HepG2 (cell line): ENCODE measurements around the gene CBY2. TPM values are rescaled to one million over a fixed set of nuclear protein-coding genes. Genes with fewer than 3 reads are reported as not detected.

ENCODE experiments used
- ATAC-seq: fragments of 200-7000 bp; cut with Tn5 transposase; 3 replicates; pipeline ENCODE4 v1.9.1; 2020; ENCODE audit warnings: mild to moderate bottlenecking, moderate library complexity
- BruUV-seq: library from RNA; stranded (reverse); fragments of 400-500 nt; replicated peaks from 2 replicates; lab custom pipeline; 2021; lab: Mats Ljungman, UMichigan
- CTCF ChIA-PET: fragments of 300-600 bp; formaldehyde crosslinking; extraction: SDS; loops from one replicate; lab custom pipeline; 2021; ENCODE audit warnings: low total read pairs, inconsistent platforms, low intra/inter-chr PET ratio; lab: Yijun Ruan, JAX
- POLR2A ChIA-PET: fragments of 350-600 bp; sonication (Branson Sonifier 250); formaldehyde crosslinking; loops from one replicate; lab custom pipeline; 2020; ENCODE audit warnings: antibody characterized with exemption, inconsistent platforms; lab: Yijun Ruan, JAX
- DNase-seq: peaks from one replicate; pipeline ENCODE4 v3.0.0-alpha.2; 2015; ENCODE audit warnings: low spot score
- FAIRE-seq: peaks from 3 replicates; lab custom pipeline; 2011; peaks lifted over from hg19 to GRCh38; lab: Jason Lieb, UNC
- H2AFZ ChIP-seq: one replicate; pipeline ENCODE4 v1.6.1; 2011; ENCODE audit warnings: low read length, inconsistent platforms
- H3K27ac ChIP-seq: fragments of 300-600 bp; 3 replicates; pipeline ENCODE4 v1.8.0; 2011; ENCODE audit warnings: mixed run types, mild to moderate bottlenecking, mixed read lengths, low read length, inconsistent platforms; ENCODE audit not compliant: insufficient read depth; ENCODE audit errors: extremely low read length
- H3K27me3 ChIP-seq, 2 experiments: fragments of 200-600 bp in 1 of 2; 2 replicates in 1 of 2; 3 replicates in 1 of 2; pipeline versions ENCODE4 v1.6.0 to v1.8.0; 2011; ENCODE audit warnings: low read length in 2 of 2, mild to moderate bottlenecking in 2 of 2, moderate library complexity in 2 of 2, inconsistent platforms in 1 of 2; ENCODE audit not compliant: insufficient read depth in 2 of 2, control insufficient read depth in 1 of 2
- H3K36me3 ChIP-seq, 2 experiments: fragments of 200-600 bp in 1 of 2; replicated peaks in 1 of 2; 2 replicates in 1 of 2; 3 replicates in 1 of 2; pipeline versions ENCODE4 v1.5.1 to v1.8.0; 2011; ENCODE audit warnings: low read length in 2 of 2, inconsistent platforms in 1 of 2; ENCODE audit not compliant: insufficient read depth in 2 of 2, control insufficient read depth in 1 of 2
- H3K4me1 ChIP-seq: 2 replicates; pipeline ENCODE4 v1.5.1; 2012; ENCODE audit warnings: low read length, inconsistent platforms; ENCODE audit not compliant: insufficient read depth
- H3K4me2 ChIP-seq: 2 replicates; pipeline ENCODE4 v1.6.0; 2011; ENCODE audit warnings: low read depth, low read length, inconsistent platforms
- H3K4me3 ChIP-seq, 3 experiments: fragments of 200-600 bp in 1 of 3; sonication (generic), shearing (Covaris generic) in 1 of 3; replicated peaks in 1 of 3; 2 replicates each; pipeline ENCODE4 v1.5.1; 2011 to 2016; ENCODE audit warnings: low read length in 3 of 3, inconsistent platforms in 2 of 3, low read depth in 2 of 3, mild to moderate bottlenecking in 2 of 3, control low read depth in 1 of 3, mixed read lengths in 1 of 3; ENCODE audit not compliant: insufficient read depth in 1 of 3
- H3K79me2 ChIP-seq: one replicate; pipeline ENCODE4 v1.6.1; 2011; ENCODE audit warnings: low read length, inconsistent platforms; ENCODE audit not compliant: insufficient read depth
- H3K9ac ChIP-seq: 2 replicates; pipeline ENCODE4 v1.6.0; 2011; ENCODE audit warnings: mild to moderate bottlenecking, low read depth, low read length, inconsistent platforms; ENCODE audit not compliant: insufficient read depth
- H3K9me3 ChIP-seq: 2 replicates; pipeline ENCODE4 v1.5.1; 2012; ENCODE audit warnings: mild to moderate bottlenecking, low read length
- H4K20me1 ChIP-seq: 2 replicates; pipeline ENCODE4 v1.6.0; 2011; ENCODE audit warnings: inconsistent platforms, mild to moderate bottlenecking, low read length, moderate library complexity; ENCODE audit not compliant: insufficient read depth
- ELF4 ChIP-seq: sonication (generic); formaldehyde crosslinking; IDR thresholded peaks from 2 replicates; pipeline ENCODE4 v1.5.0; 2020; ENCODE audit warnings: missing genetic modification reagents, mild to moderate bottlenecking, moderate library complexity, borderline replicate concordance
- PATZ1 ChIP-seq: sonication (generic); formaldehyde crosslinking; IDR thresholded peaks from 2 replicates; pipeline ENCODE4 v1.4.0; 2020; ENCODE audit warnings: missing genetic modification reagents
- TCF7L2 ChIP-seq: IDR thresholded peaks from 2 replicates; pipeline ENCODE4 v1.6.1; 2011; ENCODE audit warnings: mild to moderate bottlenecking, low read depth, low read length, moderate library complexity
- TMF1 ChIP-seq: sonication (generic); formaldehyde crosslinking; IDR thresholded peaks from 2 replicates; pipeline ENCODE4 v1.8.1; 2022; ENCODE audit warnings: low read depth, missing genetic modification reagents
- WGBS: methylation state at CpG from one replicate; pipeline ENCODE4 v1.1.6; 2017; ENCODE audit warnings: low lambda C conversion rate; 5-methylcytosine and 5-hydroxymethylcytosine counted together
- in situ Hi-C: cut with HindIII; loops from 2 replicates; pipeline ENCODE4 v1.10.0; 2017; ENCODE audit warnings: low pct_unique_long_range_greater_than_20kb; ENCODE audit not compliant: extremely low pct_ligation_motif_present
- intact Hi-C: fragments of 100-400 bp; cut with micrococcal nuclease; formaldehyde crosslinking; loops from one replicate; pipeline ENCODE4 v1.10.0; 2022; ENCODE audit not compliant: unreplicated experiment
- polyA plus RNA-seq, 8 experiments: library from polyadenylated mRNA; depleted of rRNA in 3 of 8; stranded (reverse) in 7 of 8; unstranded in 1 of 8; fragments of >200 nt; fragmentation: Illumina TruSeq in 4 of 8; extraction: Trizol in 4 of 8; gene quantifications; 2 replicates each; pipeline versions ENCODE4 v1.2.1 to v1.2.3, GENCODE V29; 2011 to 2016; ENCODE audit warnings: low read depth in 4 of 8, missing spikeins in 1 of 8, mixed read lengths in 1 of 8; ENCODE audit not compliant: insufficient read depth in 1 of 8
- total RNA-seq, 5 experiments: library from RNA; depleted of rRNA; stranded (reverse); fragments of >200 nt; fragmentation: Illumina TruSeq; extraction: Trizol; gene quantifications; 2 replicates each; pipeline ENCODE4 v1.2.3, GENCODE V29; 2016; ENCODE audit warnings: low read depth in 1 of 5
- TF ChIP-seq, protein P1 (sequence below): IDR thresholded peaks from 2 replicates; pipeline ENCODE4 v1.6.1; 2016; ENCODE audit warnings: missing compliant biosample characterization, missing genetic modification reagents, borderline replicate concordance
- TF ChIP-seq, protein P2 (sequence below): sonication (generic); formaldehyde crosslinking; IDR thresholded peaks from 2 replicates; pipeline ENCODE4 v1.8.0; 2022; ENCODE audit warnings: low read depth, missing genetic modification reagents

Gene CBY2
- total and polyA plus RNA-seq, 2 of the 13 experiments (the other 11 are each of a cell fraction or from before 2014, with no cell fraction given): not detected

DNA sequence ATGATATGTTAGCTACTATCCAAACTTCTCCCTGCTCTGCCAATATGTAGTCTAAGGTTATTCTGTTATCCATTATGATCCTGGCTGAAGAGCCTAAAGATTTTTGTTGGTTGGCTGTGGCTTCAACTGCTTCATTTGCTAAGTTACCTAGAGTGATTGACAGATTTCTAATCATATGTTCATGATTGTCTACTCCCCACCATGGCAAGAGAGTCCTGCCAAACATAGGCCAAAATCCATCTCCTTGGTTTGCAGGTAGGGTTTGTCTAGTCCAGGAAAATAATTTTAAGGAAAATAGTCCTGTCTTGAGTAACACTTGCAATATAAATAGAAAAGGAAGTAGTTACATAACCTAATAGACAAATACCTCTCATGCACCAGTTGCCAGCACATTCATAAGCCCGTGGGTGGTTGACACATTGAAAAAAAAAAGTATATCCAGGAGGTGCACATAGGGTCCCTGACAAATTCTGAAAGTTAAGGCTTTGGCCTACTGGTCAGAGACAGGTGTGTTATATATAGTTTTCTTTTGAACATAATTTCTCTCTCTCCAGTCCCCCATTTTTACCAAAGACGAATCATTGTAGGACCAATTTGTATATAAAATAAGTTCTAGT, 5.4 kb upstream of the CBY2 start (continued):
- TF ChIP-seq TMF1 (CRISPR knock-in tag): no peak
- no peak for TF ChIP-seq ELF4 (CRISPR knock-in tag)
- TF ChIP-seq, protein P1, sequence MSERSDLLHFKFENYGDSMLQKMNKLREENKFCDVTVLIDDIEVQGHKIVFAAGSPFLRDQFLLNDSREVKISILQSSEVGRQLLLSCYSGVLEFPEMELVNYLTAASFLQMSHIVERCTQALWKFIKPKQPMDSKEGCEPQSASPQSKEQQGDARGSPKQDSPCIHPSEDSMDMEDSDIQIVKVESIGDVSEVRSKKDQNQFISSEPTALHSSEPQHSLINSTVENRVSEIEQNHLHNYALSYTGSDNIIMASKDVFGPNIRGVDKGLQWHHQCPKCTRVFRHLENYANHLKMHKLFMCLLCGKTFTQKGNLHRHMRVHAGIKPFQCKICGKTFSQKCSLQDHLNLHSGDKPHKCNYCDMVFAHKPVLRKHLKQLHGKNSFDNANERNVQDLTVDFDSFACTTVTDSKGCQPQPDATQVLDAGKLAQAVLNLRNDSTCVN (CRISPR knock-in tag): no peak
- no peak for TF ChIP-seq PATZ1 (CRISPR knock-in tag)
- TF ChIP-seq TCF7L2: no peak

DNA sequence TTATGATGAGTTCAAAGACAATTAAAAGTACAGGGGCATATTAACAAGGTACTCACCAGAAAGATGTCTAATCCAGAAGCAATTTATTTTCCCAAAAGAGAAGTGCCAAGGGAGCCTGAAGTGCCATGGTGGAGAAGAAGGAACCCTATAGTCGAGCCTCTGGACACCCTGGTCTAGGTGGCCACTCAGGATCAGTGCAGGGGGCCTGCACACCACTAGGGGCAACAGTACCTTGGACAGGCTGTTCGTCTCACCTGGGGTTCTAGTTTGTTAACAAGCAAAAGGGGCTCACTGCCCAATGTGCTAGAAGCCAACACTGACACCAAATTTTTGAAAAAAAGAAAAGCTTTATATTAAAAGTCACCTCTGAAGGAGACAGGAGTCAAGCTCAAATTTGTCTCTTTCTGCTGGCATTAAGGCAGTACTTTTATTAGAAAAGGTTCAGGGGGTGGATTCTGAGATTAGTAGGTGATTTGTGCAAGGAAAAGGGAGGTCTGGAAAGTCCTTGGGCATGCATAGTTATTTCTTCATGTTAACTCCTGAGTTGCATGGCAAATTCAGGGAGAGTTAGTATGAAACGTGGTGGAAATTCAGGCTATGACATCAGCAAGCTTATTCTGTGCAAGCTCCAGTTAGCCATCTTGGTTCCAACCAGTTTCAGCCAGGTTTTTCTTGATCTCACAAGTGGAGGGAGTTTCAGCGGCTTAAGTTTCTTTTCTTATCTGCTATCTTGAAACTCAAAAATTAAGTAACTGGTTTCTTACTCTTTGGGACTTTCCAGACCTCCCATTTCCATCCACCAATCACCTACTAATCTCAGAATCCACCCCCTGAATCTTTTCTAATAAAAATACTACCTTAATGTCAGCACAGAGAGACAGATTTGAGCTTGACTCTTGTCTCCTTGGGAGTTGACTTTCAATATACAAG, 884 bp upstream of the CBY2 start:
- BruUV-seq: no TSS peak
- Histone ChIP-seq H3K4me1 (no peaks in the 10 kb centered on the region), H3K27me3 (peaks cover 0 to 4% of the 10 kb centered on the region in 2 experiments; a peak in 1 of 5 replicates), H3K27ac (no peak overlapping the region), H3K9me3 (no peaks in the 10 kb centered on the region), H3K9ac (no peak overlapping the region), H2AFZ (no peak overlapping the region), H3K36me3 (no peaks in the 10 kb centered on the region), H3K79me2 (no peaks in the 10 kb centered on the region), H4K20me1 (no peaks in the 10 kb centered on the region), H3K4me3 (no peak overlapping the region), H3K4me2 (no peak overlapping the region)
- WGBS: 3% methylated on average over 4 of the region's 4 CpGs
- in situ Hi-C loops: no loop called here
- ATAC-seq: peak; percentile 68
- no peak for DNase-seq
- intact Hi-C loops: no loop called here
- no peak for FAIRE-seq
- ChIA-PET CTCF (no interaction called here), POLR2A (no interaction called here)
- TF ChIP-seq, protein P2, sequence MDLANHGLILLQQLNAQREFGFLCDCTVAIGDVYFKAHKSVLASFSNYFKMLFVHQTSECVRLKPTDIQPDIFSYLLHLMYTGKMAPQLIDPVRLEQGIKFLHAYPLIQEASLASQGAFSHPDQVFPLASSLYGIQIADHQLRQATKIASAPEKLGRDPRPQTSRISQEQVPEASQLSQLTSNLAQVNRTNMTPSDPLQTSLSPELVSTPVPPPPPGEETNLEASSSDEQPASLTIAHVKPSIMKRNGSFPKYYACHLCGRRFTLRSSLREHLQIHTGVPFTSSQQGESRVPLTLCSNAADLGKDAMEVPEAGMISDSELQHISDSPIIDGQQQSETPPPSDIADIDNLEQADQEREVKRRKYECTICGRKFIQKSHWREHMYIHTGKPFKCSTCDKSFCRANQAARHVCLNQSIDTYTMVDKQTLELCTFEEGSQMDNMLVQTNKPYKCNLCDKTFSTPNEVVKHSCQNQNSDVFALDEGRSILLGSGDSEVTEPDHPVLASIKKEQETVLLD: no peak
